Suprapubic skin (tissue), 4 donors: Measurements from ENCODE around the gene FITM1. TPM values are rescaled to one million over a fixed set of nuclear protein-coding genes. Genes with fewer than 3 reads are reported as not detected.

Source experiments
- DNase-seq, 2 donors: peaks; one replicate each; pipeline ENCODE4 v3.0.0-alpha.2; 2019; ENCODE audit warnings: low spot score in 2 of 2
- H3K27ac ChIP-seq: fragments of 200-600 bp; sonication (generic); one replicate; pipeline ENCODE4 v1.5.1; 2019
- H3K27me3 ChIP-seq: fragments of 200-600 bp; sonication (generic); one replicate; pipeline ENCODE4 v1.5.1; 2019
- H3K36me3 ChIP-seq: fragments of 200-600 bp; sonication (generic); one replicate; pipeline ENCODE4 v1.5.1; 2019
- H3K4me1 ChIP-seq: fragments of 200-600 bp; sonication (generic); one replicate; pipeline ENCODE4 v1.5.1; 2019
- H3K4me3 ChIP-seq: fragments of 200-600 bp; sonication (generic); one replicate; pipeline ENCODE4 v1.5.1; 2019; ENCODE audit warnings: mild to moderate bottlenecking
- H3K9me3 ChIP-seq: fragments of 200-600 bp; sonication (generic); one replicate; pipeline ENCODE4 v1.5.1; 2019
- EP300 ChIP-seq: sonication (generic); formaldehyde crosslinking; IDR thresholded peaks from one replicate; pipeline ENCODE4 v1.6.1; 2017; ENCODE audit warnings: antibody characterized with exemption
- POLR2A ChIP-seq, 2 donors: fragments of 450-650 bp; IDR thresholded peaks; one replicate each; pipeline ENCODE4 v1.6.1; 2017; ENCODE audit warnings: antibody characterized with exemption in 2 of 2, mild to moderate bottlenecking in 2 of 2, moderate library complexity in 2 of 2
- POLR2AphosphoS5 ChIP-seq, 3 donors: sonication (generic); formaldehyde crosslinking; IDR thresholded peaks; one replicate each; pipeline ENCODE4 v1.6.1; 2017; ENCODE audit warnings: antibody characterized with exemption in 3 of 3
- WGBS: methylation state at CpG from one replicate; pipeline ENCODE4 v1.1.5; 2018; 5-methylcytosine and 5-hydroxymethylcytosine counted together
- total RNA-seq, 4 donors: library from RNA; depleted of rRNA; stranded (reverse); fragments of >200 nt; gene quantifications; one replicate each; pipeline ENCODE4 v1.1.0, GENCODE V29; 2016
- TF ChIP-seq, protein P1 (sequence below), 2 donors: fragments of 200-600 bp in 1 of 2; fragments of 450-650 bp in 1 of 2; sonication (generic) in 1 of 2; IDR thresholded peaks; one replicate each; pipeline ENCODE4 v1.5.1; 2016 to 2019; ENCODE audit warnings: antibody characterized with exemption in 2 of 2, mild to moderate bottlenecking in 1 of 2, moderate library complexity in 1 of 2

FITM1 gene
- total RNA-seq, 4 donors from 2014 or later, result 1.7 to 3.4 (median 2.3) TPM; not detected in 1

DNA sequence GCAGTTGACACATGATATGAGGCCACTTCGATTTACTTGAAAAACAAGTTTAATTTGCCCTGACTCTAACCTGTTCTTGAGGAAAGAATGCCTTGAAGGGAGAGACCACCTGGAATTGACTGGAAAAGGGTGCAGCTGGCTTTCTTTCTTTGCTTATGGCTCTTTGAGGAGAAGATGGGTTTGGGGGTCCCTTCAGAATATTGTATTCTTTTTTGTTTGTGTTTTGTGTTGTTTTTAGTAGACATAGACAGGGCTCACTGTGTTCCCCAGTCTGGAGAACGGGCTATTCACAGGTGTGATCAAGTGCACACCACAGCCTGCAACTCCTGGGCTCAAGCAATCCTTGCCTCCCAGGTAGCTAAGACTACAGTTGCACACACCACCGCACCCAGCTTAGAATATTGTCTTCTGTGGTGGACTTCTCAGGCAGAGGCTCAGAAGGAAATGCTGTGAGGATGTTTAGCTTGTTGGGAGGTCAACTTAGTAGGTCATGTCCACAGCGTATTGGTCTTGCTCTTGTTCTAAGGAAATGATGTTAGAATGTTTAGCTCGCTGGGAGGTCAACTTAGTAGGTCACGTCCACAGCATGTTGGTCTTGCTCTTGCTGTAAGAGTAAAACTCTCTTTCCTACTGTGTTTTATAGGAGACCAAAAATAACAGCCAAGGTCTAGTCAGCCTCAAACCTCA is 14.2 kb upstream of the FITM1 start:
- Histone ChIP-seq H3K4me3 (peak overlapping the region; percentile 70), H3K4me1 (peaks cover 27% of the 10 kb centered on the region), H3K27ac (no peak overlapping the region), H3K27me3 (no peaks in the 10 kb centered on the region), H3K9me3 (no peaks in the 10 kb centered on the region), H3K36me3 (peaks cover 42% of the 10 kb centered on the region)
- WGBS, result 81% methylated on average over 6 of the region's 6 CpGs
- no peak for DNase-seq
- TF ChIP-seq EP300 (no peak), POLR2A (IDR thresholded peaks at IDR 0.05) (no peak), POLR2AphosphoS5 (IDR thresholded peaks at IDR 0.05) (no peak)
- TF ChIP-seq, protein P1, sequence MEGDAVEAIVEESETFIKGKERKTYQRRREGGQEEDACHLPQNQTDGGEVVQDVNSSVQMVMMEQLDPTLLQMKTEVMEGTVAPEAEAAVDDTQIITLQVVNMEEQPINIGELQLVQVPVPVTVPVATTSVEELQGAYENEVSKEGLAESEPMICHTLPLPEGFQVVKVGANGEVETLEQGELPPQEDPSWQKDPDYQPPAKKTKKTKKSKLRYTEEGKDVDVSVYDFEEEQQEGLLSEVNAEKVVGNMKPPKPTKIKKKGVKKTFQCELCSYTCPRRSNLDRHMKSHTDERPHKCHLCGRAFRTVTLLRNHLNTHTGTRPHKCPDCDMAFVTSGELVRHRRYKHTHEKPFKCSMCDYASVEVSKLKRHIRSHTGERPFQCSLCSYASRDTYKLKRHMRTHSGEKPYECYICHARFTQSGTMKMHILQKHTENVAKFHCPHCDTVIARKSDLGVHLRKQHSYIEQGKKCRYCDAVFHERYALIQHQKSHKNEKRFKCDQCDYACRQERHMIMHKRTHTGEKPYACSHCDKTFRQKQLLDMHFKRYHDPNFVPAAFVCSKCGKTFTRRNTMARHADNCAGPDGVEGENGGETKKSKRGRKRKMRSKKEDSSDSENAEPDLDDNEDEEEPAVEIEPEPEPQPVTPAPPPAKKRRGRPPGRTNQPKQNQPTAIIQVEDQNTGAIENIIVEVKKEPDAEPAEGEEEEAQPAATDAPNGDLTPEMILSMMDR (IDR thresholded peaks at IDR 0.05), result no peak

DNA sequence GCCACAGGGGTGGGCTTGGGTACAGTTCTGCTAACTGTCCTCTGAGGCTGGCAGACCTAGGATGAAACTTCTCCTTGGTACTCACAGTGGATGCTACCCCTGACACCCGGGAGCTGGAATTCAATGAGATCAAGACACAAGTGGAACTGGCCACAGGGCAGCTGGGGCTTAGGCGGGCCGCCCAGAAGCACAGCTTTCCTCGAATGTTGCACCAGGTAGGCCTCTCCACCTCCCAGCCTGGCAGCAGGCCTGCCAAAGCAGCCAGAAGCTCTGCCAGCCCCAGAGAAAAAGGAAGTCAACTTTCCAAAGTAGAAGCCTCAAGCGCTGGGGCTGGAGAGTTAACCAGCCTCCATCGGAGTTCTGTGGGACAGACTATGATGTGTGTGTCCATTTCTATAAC is 13.3 kb upstream of the FITM1 start:
- peaks cover 51% of the 10 kb centered on the region for H3K36me3 ChIP-seq
- WGBS, result 82% methylated on average over 6 of the region's 6 CpGs
- TF ChIP-seq POLR2A (IDR thresholded peaks at IDR 0.05) (no peak), POLR2AphosphoS5 (IDR thresholded peaks at IDR 0.05) (no peak), EP300 (no peak)
- TF ChIP-seq, protein P1 (IDR thresholded peaks at IDR 0.05), result no peak

DNA sequence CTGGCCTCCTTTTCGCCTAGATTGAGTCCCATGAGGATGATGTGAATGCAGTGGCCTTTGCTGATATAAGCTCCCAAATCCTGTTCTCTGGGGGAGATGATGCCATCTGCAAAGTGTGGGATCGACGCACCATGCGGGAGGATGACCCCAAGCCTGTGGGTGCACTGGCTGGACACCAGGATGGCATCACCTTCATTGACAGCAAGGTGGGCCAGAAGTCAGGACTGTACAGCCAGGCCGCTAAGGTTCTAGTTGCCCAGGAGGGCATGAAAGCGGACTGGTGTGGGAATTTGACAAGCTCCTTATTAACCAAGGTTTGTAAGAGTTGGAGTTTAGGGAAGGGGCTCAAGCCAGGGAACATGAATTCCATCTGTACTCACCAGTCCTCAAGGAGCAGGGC is 10.8 kb upstream of the FITM1 start:
- H3K27ac ChIP-seq, result no peak overlapping the region
- H3K9me3 ChIP-seq, result no peaks in the 10 kb centered on the region
- peaks cover 72% of the 10 kb centered on the region for H3K36me3 ChIP-seq
- DNase-seq, result no peak
- no peak overlapping the region for H3K4me3 ChIP-seq
- TF ChIP-seq, protein P1 (IDR thresholded peaks at IDR 0.05), result no peak
- TF ChIP-seq EP300, result no peak
- TF ChIP-seq POLR2AphosphoS5 (IDR thresholded peaks at IDR 0.05), result no peak
- no peak for TF ChIP-seq POLR2A (IDR thresholded peaks at IDR 0.05)
- no peaks in the 10 kb centered on the region for H3K27me3 ChIP-seq
- peaks cover 20% of the 10 kb centered on the region for H3K4me1 ChIP-seq
- 97% methylated on average over 6 of the region's 6 CpGs for WGBS

More for the DNA sequence above, 13.3 kb upstream of the FITM1 start:
- Histone ChIP-seq H3K4me3 (no peak overlapping the region), H3K4me1 (peaks cover 27% of the 10 kb centered on the region), H3K27me3 (no peaks in the 10 kb centered on the region), H3K27ac (no peak overlapping the region), H3K9me3 (no peaks in the 10 kb centered on the region)
- DNase-seq, result no peak

DNA sequence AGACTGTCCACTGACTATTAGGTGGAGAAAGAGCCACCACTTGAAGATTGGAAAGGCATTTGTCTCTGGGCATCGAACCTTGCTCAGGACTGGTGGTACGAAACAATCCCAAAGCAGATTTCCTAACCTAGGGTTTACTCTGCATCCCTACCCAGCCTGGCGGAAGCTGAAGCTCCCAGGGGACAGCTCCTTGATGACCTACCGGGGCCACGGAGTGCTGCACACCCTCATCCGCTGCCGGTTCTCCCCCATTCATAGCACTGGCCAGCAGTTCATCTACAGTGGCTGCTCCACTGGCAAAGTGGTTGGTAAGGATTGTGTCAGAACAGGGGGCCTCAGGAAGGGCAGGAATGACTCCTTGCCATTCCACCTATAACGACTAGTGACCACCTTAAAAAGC is 9.2 kb upstream of the FITM1 start:
- Histone ChIP-seq H3K27me3 (no peaks in the 10 kb centered on the region), H3K4me1 (peaks cover 9% of the 10 kb centered on the region), H3K4me3 (no peak overlapping the region), H3K36me3 (peaks cover 73% of the 10 kb centered on the region), H3K27ac (no peak overlapping the region), H3K9me3 (no peaks in the 10 kb centered on the region)
- 98% methylated on average over 8 of the region's 8 CpGs for WGBS
- DNase-seq, result no peak
- no peak for TF ChIP-seq POLR2A (IDR thresholded peaks at IDR 0.05)
- no peak for TF ChIP-seq POLR2AphosphoS5 (IDR thresholded peaks at IDR 0.05)
- no peak for TF ChIP-seq EP300
- TF ChIP-seq, protein P1 (IDR thresholded peaks at IDR 0.05), result no peak

DNA sequence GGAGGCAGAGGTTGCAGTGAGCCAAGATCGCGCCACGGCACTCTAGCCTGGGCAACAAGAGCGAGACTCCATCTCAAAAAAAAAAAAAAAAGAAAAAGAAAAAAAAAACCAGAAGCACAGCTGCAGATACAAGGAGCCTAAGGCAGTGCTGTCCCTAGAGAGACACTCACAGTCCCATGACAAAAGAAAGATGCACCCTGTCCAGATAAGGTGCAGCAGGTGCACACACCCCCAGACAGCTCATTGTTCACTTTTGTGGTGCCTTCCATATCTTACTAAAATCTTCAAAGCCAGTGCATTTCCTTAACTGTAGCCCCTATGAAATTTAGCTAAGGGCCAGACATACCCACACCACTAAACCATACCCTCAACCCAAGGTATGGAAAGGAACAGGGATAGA is 8.0 kb upstream of the FITM1 start:
- DNase-seq, result no peak
- TF ChIP-seq, protein P1 (IDR thresholded peaks at IDR 0.05), result no peak
- TF ChIP-seq POLR2A (IDR thresholded peaks at IDR 0.05), result no peak
- TF ChIP-seq POLR2AphosphoS5 (IDR thresholded peaks at IDR 0.05), result no peak
- TF ChIP-seq EP300, result no peak
- WGBS, result 90% methylated on average over 4 of the region's 4 CpGs
- no peaks in the 10 kb centered on the region for H3K4me1 ChIP-seq
- H3K27me3 ChIP-seq, result no peaks in the 10 kb centered on the region
- H3K36me3 ChIP-seq, result peaks cover 69% of the 10 kb centered on the region
- no peaks in the 10 kb centered on the region for H3K9me3 ChIP-seq
- H3K4me3 ChIP-seq, result no peak overlapping the region
- no peak overlapping the region for H3K27ac ChIP-seq
